AG04450 (cell line): ENCODE results near the gene PDE11A. TPM values are rescaled to one million over a fixed set of nuclear protein-coding genes. Genes with fewer than 3 reads are reported as not detected.

Experiments used
- CTCF ChIA-PET: fragments of 300-600, 350-600 bp; formaldehyde crosslinking; extraction: SDS; loops from one replicate; lab custom pipeline; 2022; ENCODE audit warnings: antibody characterized with exemption, inconsistent platforms; lab: Charles Lee
- POLR2A ChIA-PET: fragments of 350-600 bp; formaldehyde crosslinking; extraction: SDS; loops from one replicate; lab custom pipeline; 2021; ENCODE audit warnings: antibody characterized with exemption, inconsistent platforms; lab: Yijun Ruan, JAX
- DNase-seq: peaks from one replicate; pipeline ENCODE4 v3.0.0-alpha.2; 2011; ENCODE audit warnings: low read depth, low spot score
- H3K27ac ChIP-seq: one replicate; pipeline ENCODE4 v1.5.1; 2012; ENCODE audit warnings: low read depth, low read length, control low read depth
- H3K27me3 ChIP-seq: one replicate; pipeline ENCODE4 v1.6.0; 2012; ENCODE audit warnings: low read length; ENCODE audit not compliant: control insufficient read depth, insufficient read depth
- H3K4me3 ChIP-seq: 2 replicates; pipeline ENCODE4 v1.5.1; 2011; ENCODE audit warnings: mild to moderate bottlenecking, low read depth, low read length, control low read depth
- H3K9me3 ChIP-seq: 2 replicates; pipeline ENCODE4 v1.5.1; 2012; ENCODE audit warnings: low read length; ENCODE audit not compliant: control insufficient read depth, insufficient read depth
- CTCF ChIP-seq: IDR thresholded peaks from 2 replicates; pipeline ENCODE4 v1.5.1; 2011; ENCODE audit warnings: low read depth, low read length, control low read depth, inconsistent platforms
- polyA plus RNA-seq: library from polyadenylated mRNA; depleted of rRNA; stranded (reverse); fragments of >200 nt; gene quantifications from 2 replicates; pipeline ENCODE4 v1.2.3, GENCODE V29; 2011

The PDE11A gene
- polyA plus RNA-seq, 1 experiment: 0.24 TPM

- no peak for TF ChIP-seq CTCF
- no peak for DNase-seq
- CTCF ChIA-PET: interaction anchor here (1.3 kb wide), 1 partner anchor 34 kb away, joined by 3 read pairs; no protein-coding TSS in a partner anchor
- H3K9me3 ChIP-seq: no peaks in the 10 kb centered on the region
- no peak overlapping the region for H3K4me3 ChIP-seq
- no peaks in the 10 kb centered on the region for H3K27me3 ChIP-seq
- no peak overlapping the region for H3K27ac ChIP-seq
- POLR2A ChIA-PET: no interaction called here
These were observed 434.1 kb downstream of the PDE11A start for GRCh38 chr2:177638507-177638906.

GRCh38 chr2:177636672-177637071, 435.9 kb downstream of the PDE11A start:
- DNase-seq: no peak
- no peak overlapping the region for H3K27ac ChIP-seq
- POLR2A ChIA-PET: no interaction called here
- H3K9me3 ChIP-seq: no peaks in the 10 kb centered on the region
- TF ChIP-seq CTCF: no peak
- H3K27me3 ChIP-seq: no peaks in the 10 kb centered on the region
- no peak overlapping the region for H3K4me3 ChIP-seq
- CTCF ChIA-PET: no interaction called here

- ChIA-PET CTCF (no interaction called here), POLR2A (no interaction called here)
- Histone ChIP-seq H3K27ac (no peak overlapping the region), H3K27me3 (no peaks in the 10 kb centered on the region), H3K4me3 (no peak overlapping the region), H3K9me3 (no peaks in the 10 kb centered on the region)
- TF ChIP-seq CTCF: no peak
- DNase-seq: no peak
These were observed 436.9 kb downstream of the PDE11A start for GRCh38 chr2:177635696-177636095.

- POLR2A ChIA-PET: no interaction called here
These were observed 438.7 kb downstream of the PDE11A start for GRCh38 chr2:177633910-177634294.

GRCh38 chr2:177633111-177633510, 439.5 kb downstream of the PDE11A start:
- POLR2A ChIA-PET: no interaction called here
- no peak for TF ChIP-seq CTCF
- Histone ChIP-seq H3K27ac (no peak overlapping the region), H3K27me3 (peaks cover 4% of the 10 kb centered on the region), H3K9me3 (no peaks in the 10 kb centered on the region), H3K4me3 (no peak overlapping the region)
- DNase-seq: no peak
- CTCF ChIA-PET: no interaction called here

More at GRCh38 chr2:177633910-177634294, 438.7 kb downstream of the PDE11A start:
- Histone ChIP-seq H3K27me3 (peaks cover 4% of the 10 kb centered on the region), H3K4me3 (no peak overlapping the region), H3K9me3 (no peaks in the 10 kb centered on the region), H3K27ac (no peak overlapping the region)
- TF ChIP-seq CTCF: no peak
- CTCF ChIA-PET: no interaction called here
- DNase-seq: no peak
